Hematopoietic multipotent progenitor cell (in vitro differentiated cells): ENCODE results near the gene PARP12. TPM values are rescaled to one million over a fixed set of nuclear protein-coding genes. Genes with fewer than 3 reads are reported as not detected.

Experiments used
- DNase-seq, 3 donors: peaks; one replicate each; pipeline ENCODE4 v3.0.0-alpha.2; 2011 to 2015; ENCODE audit warnings: low read depth in 2 of 3, low spot score in 2 of 3
- total RNA-seq: library from RNA; depleted of rRNA; stranded (reverse); fragments of >200 nt; gene quantifications from one replicate; pipeline ENCODE4 v1.2.3, GENCODE V29; 2012

PARP12 gene
- total RNA-seq, 1 donor = 50.9 TPM

DNA sequence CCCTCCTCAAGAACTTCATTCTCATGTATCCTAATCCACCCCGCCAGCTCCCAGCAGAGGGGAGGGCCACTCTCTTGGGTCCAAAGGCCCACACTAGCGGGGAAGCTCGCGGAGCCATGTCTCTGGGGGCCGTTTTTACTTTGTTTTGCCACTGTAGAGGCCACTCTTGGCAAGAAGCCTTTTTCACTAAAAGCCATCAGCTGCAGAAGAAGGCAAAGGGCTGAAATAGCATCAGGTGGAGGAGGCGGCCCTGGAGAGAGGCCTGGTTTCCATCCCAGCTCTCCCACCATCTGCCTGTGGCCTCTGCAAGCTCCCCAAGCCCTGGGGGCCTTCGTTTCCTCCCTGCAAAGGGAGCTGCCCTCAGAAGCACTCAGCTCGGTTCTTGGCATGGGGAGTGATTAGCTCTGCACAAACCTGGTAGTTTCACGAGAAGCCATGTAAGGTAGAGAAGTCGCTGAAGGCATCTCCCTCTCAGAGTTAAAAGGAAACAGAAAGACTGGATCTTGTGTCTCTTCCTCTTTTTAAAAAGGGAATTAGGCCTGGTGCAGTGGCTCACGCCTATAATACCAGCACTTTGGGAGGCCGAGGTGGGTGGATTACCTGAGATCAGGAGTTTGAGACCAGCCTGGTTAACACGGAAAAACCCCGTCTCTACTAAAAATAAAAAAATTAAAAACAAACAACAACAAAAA lies 70.3 kb downstream of the PARP12 start:
- no peak for DNase-seq

DNA sequence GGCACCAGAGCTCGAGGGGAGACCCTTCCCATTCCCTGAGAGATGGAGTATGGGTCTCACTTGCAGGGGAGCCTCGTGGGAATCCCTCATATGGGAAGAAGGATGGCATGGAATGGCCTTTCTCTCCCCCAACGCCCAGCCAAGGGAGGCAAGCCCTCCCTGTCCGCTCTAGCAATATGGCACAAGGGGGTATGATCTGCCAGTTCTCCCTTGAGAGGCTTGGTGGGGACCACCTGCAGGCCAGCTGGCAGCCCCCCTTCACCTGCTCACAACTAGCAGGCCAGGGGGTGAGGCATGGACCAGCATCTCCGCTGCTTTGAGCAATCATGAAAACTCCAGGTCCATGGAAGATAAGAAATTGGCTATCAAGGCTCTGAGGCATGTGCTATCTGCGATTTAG lies 70.8 kb downstream of the PARP12 start:
- DNase-seq = no peak

- no peak for DNase-seq
Measured at GRCh38 chr7:139991269-139991666, 71.5 kb downstream of the PARP12 start.

- DNase-seq = no peak
Measured at GRCh38 chr7:139990571-139991268, 72.0 kb downstream of the PARP12 start.

- DNase-seq = no peak
Measured at GRCh38 chr7:139990142-139990535, 72.6 kb downstream of the PARP12 start.

- no peak for DNase-seq
Measured at GRCh38 chr7:139989366-139990141, 73.2 kb downstream of the PARP12 start.

- no peak for DNase-seq
Measured at GRCh38 chr7:139987691-139988516, 74.8 kb downstream of the PARP12 start.

- no peak for DNase-seq
Measured at GRCh38 chr7:139985811-139986210, 76.9 kb downstream of the PARP12 start.

DNA sequence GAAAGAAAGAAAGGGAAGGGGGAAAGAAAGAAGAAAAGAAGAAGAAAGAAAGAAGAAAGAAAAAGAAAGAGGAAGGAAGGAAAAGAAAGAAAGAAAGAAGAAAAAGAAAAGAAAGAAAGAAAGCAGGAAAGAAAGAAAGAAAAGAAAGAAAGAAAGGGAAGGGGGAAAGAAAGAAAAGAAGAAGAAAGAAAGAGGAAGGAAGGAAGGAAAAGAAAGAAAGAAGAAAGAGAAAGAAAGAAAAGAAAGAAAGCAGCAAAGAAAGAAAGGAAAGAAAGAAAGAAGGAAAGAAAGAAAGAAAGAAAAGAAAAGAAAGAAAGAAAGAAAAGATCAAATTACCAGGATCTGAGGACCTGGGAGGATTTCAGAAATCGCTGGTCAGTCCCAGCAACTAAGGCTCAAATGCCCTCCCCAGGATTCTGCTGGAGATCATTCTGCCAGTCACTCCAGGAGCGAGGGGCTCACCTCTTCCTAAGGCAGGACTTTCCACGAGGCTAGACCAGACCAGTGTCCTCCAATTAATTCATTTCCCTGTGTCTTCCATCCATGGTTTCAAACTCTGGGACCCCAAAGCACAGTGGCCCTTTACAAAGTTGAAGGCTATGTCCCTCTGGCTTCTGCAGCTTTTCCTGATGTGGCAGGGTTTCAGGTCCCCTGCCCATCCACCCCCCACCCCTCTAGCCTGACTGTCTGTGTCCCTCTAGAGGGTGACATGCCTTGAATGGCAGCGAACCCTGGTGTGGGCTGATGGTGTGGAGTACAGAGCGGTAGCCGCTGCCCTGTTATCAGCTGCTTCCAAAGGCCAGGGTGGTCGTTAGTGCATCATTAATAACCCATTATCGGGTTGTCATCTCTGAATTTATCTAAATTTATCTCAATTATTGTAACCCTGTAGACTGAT lies 77.9 kb downstream of the PARP12 start:
- DNase-seq = no peak

DNA sequence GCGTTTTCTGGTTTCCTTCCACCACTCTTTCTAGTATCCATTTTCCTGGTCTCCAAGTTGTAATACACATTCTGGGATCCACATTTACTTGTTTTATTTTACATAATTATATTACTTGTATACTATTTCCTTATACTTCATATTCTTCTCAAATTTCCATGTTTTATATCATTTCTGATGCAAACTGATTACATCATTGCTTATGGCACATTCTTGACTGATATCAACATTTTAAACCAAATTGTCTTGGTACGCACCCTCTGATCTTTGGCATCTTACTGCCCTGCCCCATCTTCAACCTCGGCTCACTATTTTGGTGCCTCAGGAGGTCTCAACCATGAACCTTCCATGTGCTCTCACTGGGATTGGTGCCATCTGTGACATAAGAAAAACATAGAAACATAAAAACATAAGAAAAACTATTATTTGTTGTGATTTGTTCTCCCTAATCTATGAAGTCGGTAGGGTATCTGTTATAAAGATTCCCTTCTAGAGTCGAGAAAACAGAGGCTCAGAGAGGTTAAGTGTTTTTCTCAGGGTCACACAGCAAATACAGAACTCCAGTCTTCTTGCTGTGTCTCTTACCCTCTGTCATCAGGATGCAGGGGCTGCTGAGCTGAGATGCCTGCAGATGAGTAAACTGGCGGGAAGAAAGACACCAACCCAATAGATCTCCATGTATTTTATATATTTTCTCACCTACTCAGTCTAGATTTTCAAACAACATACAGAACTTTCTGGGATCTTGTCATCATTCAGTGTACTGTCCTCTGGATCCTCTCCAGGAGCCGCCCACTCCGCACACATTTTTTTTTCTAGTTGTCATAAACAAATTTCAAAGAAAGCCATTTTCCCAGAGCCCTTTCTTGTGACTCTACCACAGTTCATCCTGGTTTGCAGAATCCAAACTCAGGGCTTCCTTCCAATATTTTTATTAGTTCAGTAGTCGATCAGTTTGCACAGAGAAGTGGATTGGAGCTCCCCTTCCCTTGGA lies 79.5 kb downstream of the PARP12 start:
- DNase-seq = no peak

GRCh38 chr7:139981511-139981895 lies 81.2 kb downstream of the PARP12 start:
- no peak for DNase-seq

DNA sequence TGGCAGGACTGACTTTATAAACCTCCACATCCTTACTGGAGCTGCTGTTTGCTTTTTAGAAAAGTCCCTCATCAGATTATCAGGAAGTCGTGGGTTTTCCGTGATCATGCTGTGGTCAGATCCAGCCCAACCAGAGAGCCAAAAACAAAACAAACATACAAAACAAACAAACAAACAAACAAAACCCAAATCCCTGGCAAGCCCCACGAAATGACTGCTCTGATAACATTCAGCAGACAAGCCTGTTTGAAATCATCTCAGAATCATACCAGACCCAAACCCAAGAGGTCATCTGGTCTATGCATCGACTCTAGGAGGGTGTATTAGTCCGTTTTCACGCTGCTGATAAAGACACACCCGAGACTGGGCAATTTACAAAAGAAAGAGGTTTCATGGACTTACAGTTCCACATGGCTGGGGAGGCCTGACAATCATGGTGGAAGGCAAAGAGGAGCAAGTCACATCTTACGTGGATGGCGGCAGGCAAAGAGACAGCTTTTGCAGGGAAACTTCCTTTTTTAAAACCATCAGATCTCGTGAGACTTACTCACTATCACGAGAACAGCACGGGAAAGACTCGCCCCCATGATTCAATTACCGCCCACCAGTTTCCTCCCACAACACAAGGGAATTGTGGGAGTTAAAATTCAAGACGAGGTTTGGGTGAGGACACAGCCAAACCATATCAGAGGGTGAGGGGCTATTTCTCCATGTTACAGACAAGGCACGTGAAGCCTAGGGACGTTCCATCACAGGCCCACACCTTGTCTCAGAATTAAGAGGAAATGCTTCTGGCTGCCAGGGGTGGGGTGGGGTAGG lies 85.7 kb downstream of the PARP12 start:
- no peak for DNase-seq

DNA sequence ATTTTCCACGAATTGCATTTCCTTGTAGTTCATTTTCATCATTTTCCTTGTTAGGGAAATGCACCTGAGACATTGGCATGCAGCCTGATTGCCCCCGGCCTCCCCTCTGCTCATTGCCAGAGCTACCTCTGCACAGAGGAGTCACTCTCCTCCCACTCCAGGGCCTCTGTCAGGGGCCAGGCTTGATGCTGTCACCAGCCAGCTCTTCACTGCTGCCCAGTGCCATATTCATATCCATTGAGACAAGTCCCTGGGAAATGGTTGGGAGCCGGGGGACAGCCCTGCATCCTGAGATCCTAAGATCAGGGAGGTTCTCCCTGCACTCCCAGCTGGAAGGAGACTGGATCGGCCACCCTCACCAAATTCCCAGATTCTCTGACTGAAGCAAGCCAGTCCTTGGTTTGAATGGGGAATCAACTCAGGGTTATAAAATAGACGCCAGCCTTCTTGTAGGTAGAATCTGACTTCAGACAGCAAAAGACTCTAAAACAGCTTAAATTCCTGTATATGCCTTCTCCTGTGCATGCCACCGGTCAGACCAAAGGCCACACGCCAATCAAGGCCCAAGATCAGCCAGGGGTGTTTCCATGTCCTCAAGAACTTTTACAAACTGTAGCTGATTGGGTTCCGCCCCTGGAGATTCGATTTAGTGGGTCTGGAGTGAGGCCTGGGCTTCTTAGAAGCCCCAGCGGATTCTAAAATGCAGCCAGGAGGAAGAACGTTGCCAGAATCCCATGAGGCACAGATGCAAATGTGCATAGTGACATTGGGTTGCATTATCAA lies 86.5 kb downstream of the PARP12 start:
- no peak for DNase-seq

- DNase-seq = no peak
Measured at GRCh38 chr7:139974179-139974811, 88.5 kb downstream of the PARP12 start.
